A673 (cell line): Measurements from ENCODE around the gene PDCD6IP.

Source experiments
- EZH2 ChIP-seq: fragments of 200-600 bp; sonication (generic); IDR thresholded peaks from 2 replicates; pipeline ENCODE4 v1.6.1; 2017; ENCODE audit warnings: borderline replicate concordance, low read depth, mild to moderate bottlenecking, mixed read lengths, antibody characterized with exemption, low read length; ENCODE audit not compliant: poor library complexity, severe bottlenecking
- TF ChIP-seq, protein P1 (sequence below): fragments of 300-800, 200-600 bp; sonication (generic); conservative IDR thresholded peaks from 2 replicates; pipeline ENCODE4 v1.5.1; 2017; ENCODE audit warnings: low read depth, mild to moderate bottlenecking, antibody characterized with exemption, low read length, moderate library complexity, mixed read lengths

DNA sequence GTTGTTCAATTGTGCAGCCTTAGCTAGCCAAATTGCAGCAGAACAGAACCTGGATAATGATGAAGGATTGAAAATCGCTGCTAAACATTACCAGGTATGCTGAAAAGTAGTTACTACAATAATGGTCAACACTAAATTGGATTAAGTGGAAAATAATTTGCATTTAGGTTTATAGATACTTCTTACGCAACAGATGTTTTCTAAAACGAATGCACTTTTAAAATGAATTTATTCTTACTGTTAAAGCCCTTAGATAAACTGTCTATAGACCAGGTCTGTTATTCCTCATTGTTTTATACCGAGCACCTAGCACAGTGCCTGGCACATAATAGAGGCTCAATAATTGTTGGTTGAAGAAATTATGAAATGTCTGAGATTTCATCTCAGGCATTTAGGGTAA, 23.6 kb downstream of the PDCD6IP start:
- TF ChIP-seq, protein P1, sequence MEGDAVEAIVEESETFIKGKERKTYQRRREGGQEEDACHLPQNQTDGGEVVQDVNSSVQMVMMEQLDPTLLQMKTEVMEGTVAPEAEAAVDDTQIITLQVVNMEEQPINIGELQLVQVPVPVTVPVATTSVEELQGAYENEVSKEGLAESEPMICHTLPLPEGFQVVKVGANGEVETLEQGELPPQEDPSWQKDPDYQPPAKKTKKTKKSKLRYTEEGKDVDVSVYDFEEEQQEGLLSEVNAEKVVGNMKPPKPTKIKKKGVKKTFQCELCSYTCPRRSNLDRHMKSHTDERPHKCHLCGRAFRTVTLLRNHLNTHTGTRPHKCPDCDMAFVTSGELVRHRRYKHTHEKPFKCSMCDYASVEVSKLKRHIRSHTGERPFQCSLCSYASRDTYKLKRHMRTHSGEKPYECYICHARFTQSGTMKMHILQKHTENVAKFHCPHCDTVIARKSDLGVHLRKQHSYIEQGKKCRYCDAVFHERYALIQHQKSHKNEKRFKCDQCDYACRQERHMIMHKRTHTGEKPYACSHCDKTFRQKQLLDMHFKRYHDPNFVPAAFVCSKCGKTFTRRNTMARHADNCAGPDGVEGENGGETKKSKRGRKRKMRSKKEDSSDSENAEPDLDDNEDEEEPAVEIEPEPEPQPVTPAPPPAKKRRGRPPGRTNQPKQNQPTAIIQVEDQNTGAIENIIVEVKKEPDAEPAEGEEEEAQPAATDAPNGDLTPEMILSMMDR: no peak
- no peak for TF ChIP-seq EZH2
